GM12892 (cell line): Measurements from ENCODE around the gene CCDC86. TPM values are rescaled to one million over a fixed set of nuclear protein-coding genes. Genes with fewer than 3 reads are reported as not detected.

Experiments used
- DNase-seq: peaks from one replicate; pipeline ENCODE4 v3.0.0; 2011; ENCODE audit not compliant: insufficient read length
- FAIRE-seq: peaks from 2 replicates; lab custom pipeline; 2011; peaks lifted over from hg19 to GRCh38; lab: Jason Lieb, UNC
- POLR2A ChIP-seq: IDR thresholded peaks from 2 replicates; pipeline ENCODE4 v1.6.1; 2011; ENCODE audit warnings: low read depth, low read length, control low read depth
- POLR2AphosphoS5 ChIP-seq: IDR thresholded peaks from 2 replicates; pipeline ENCODE4 v1.6.1; 2011; ENCODE audit warnings: low read depth, low read length, control low read depth
- TAF1 ChIP-seq: IDR thresholded peaks from 2 replicates; pipeline ENCODE4 v1.6.1; 2011; ENCODE audit warnings: low read depth, mild to moderate bottlenecking, control low read depth, low read length, borderline replicate concordance
- polyA plus RNA-seq: library from polyadenylated mRNA; unstranded; fragments of >200 nt; gene quantifications from one replicate; pipeline ENCODE4 v1.2.1, GENCODE V29; 2012; ENCODE audit warnings: missing spikeins, inconsistent platforms; ENCODE audit not compliant: missing spikeins

The CCDC86 gene
- polyA plus RNA-seq: 20.8 TPM

- FAIRE-seq (peak; percentile 100), DNase-seq (peak; percentile 99)
- TF ChIP-seq POLR2A (peak; percentile 59; the same call in 1 of the 2 replicates), TAF1 (0 out of 2 replicates have a peak, but pooled peaks have one; percentile 65), POLR2AphosphoS5 (peak; percentile 31; the same call in 1 of the 2 replicates)
These were observed at the start of gene CCDC86 for GRCh38 chr11:60841797-60842667. TSS of gene CCDC86 (plus strand) at chr11:60842113. CDS start at chr11:60842125, 12 bp downstream.

GRCh38 chr11:60792521-60792920 lies 49.4 kb upstream of the CCDC86 start:
- FAIRE-seq: no peak
- TF ChIP-seq POLR2AphosphoS5: no peak
- TF ChIP-seq POLR2A: no peak
- TF ChIP-seq TAF1: no peak
- DNase-seq: no peak

- FAIRE-seq (no peak), DNase-seq (no peak)
- TF ChIP-seq TAF1 (no peak), POLR2AphosphoS5 (no peak), POLR2A (no peak)
These were observed 46.6 kb upstream of the CCDC86 start for GRCh38 chr11:60795291-60795690.

- no peak for FAIRE-seq
- TF ChIP-seq POLR2AphosphoS5 (no peak), TAF1 (no peak), POLR2A (no peak)
- no peak for DNase-seq
These were observed 43.9 kb upstream of the CCDC86 start for GRCh38 chr11:60797846-60798630.

- no peak for TF ChIP-seq TAF1
- TF ChIP-seq POLR2A: no peak
- TF ChIP-seq POLR2AphosphoS5: no peak
- DNase-seq (no peak), FAIRE-seq (no peak)
These were observed 43.3 kb upstream of the CCDC86 start for GRCh38 chr11:60798631-60799030.

GRCh38 chr11:60801194-60801593 lies 40.7 kb upstream of the CCDC86 start:
- no peak for FAIRE-seq
- no peak for DNase-seq
- no peak for TF ChIP-seq TAF1

- TF ChIP-seq POLR2A (no peak), POLR2AphosphoS5 (no peak), TAF1 (no peak)
- DNase-seq: no peak
- no peak for FAIRE-seq
These were observed 38.5 kb upstream of the CCDC86 start for GRCh38 chr11:60803273-60803936.

- DNase-seq (no peak), FAIRE-seq (no peak)
- TF ChIP-seq POLR2AphosphoS5: no peak
- TF ChIP-seq TAF1: no peak
- TF ChIP-seq POLR2A: no peak
These were observed 32.7 kb upstream of the CCDC86 start for GRCh38 chr11:60809249-60809648.

GRCh38 chr11:60809691-60810090 lies 32.2 kb upstream of the CCDC86 start:
- TF ChIP-seq POLR2A (no peak), TAF1 (no peak), POLR2AphosphoS5 (no peak)
- FAIRE-seq (no peak), DNase-seq (no peak)

GRCh38 chr11:60810151-60810550 lies 31.8 kb upstream of the CCDC86 start:
- no peak for TF ChIP-seq POLR2A
- TF ChIP-seq POLR2AphosphoS5: no peak
- TF ChIP-seq TAF1: no peak
- no peak for FAIRE-seq
- no peak for DNase-seq

GRCh38 chr11:60810569-60810968 lies 31.3 kb upstream of the CCDC86 start:
- DNase-seq (no peak), FAIRE-seq (peak; percentile 42)
- no peak for TF ChIP-seq TAF1
- no peak for TF ChIP-seq POLR2AphosphoS5
